CD4-positive, alpha-beta T cell treated with Interleukin-4 for 4 hours (primary cell): ENCODE data around the gene INSC.

Source experiments
- DNase-seq: peaks from one replicate; pipeline ENCODE4 v3.0.0-alpha.2; 2020

The INSC gene

DNA sequence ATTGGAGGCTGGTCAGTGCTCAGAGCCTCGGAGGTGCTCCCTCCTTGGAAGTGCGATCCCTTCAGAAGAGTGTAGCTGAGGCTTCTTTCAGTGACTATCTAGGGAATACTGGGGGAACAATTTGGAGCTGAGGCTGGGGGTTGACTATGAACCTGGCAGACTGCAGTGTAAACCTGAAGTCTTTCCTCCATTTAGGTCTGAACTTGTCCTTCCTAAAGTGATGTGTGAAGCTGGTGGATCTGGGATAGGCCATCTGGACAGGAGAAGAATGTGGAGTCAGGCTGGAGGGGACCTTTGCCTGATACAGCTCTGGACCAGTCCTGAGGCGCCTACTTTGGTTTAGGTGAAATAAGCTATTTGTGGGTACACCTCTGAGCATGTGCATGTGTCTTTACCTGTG lies 3.5 kb upstream of the INSC start:
- DNase-seq, result no peak

DNA sequence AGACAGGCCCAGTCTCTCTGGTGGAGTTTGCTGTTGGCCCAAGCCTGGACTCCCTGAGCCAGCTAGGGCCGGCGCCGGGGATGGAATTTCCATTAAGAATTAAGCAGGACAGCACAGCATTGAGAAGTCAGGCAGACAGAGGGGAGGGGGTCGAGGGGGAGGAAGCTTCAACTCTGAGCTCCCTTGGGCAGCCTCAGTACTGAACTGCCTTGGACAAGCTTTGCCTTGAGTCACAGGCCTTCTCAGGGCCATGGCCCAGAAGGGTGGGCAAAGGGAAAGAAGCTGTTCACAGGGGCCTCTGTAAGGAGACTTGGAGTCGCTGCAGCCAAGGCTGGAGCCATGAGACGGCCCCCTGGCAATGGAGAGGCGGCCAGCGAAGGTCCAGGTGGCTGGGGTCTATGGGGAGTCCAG lies 2.6 kb upstream of the INSC start:
- DNase-seq, result no peak

DNA sequence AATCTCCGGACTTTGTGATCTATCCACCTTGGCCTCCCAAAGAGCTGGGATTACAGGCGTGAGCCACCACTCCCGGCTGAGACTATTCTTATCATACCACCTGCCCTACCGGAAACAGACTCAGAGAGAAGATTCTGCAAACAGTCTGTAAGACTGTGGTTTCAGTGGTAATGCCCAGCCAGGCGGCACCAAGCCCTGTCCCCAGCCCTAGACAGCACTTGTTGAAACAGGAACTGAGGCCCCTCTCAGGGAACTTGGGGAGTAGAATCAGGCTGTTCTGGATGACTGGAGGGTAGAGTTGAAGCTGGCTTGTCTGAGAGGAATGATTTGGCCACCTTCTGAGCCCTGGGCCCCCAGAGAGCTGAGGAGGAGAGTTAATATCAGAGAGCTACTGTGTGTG lies 1.3 kb upstream of the INSC start:
- DNase-seq, result no peak

DNA sequence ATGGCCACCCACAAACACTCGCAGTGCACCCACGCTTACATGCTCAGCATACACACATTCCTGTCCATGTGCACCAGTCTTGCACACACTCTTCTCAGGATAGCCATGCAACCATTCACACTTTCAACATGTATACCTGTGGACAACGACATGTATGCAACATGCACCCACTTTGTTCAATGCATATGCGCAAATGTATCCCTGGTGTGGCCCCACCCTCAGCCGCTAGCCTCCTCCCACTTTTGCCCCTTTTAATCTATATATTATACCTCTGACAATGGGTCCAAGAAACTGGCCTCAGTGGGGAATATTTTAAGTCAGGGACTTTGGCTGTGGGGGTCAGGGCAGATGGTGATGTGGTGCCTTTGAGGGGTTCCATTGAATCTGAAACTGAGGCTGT lies 963 bp downstream of the INSC start:
- DNase-seq, result no peak

DNA sequence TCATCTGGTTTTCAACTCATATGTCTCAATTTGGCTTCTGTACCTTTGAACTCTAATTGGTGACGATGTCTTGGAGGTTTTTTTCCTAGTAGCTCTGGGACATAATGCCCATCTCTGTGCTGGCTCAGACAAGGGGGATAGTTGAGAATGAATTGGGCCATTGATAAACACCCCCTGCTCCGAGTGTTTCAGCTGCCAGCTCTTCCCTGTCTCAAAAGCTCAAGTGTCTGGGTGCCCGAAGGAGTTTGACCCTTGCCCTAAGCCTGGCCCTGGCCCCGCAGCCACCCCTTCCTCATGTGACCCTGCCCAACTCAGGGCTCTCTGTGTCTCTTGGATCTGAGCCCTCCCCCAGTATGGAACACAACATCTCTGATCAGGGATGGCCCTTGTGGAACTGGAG lies 3.0 kb downstream of the INSC start:
- DNase-seq, result no peak

DNA sequence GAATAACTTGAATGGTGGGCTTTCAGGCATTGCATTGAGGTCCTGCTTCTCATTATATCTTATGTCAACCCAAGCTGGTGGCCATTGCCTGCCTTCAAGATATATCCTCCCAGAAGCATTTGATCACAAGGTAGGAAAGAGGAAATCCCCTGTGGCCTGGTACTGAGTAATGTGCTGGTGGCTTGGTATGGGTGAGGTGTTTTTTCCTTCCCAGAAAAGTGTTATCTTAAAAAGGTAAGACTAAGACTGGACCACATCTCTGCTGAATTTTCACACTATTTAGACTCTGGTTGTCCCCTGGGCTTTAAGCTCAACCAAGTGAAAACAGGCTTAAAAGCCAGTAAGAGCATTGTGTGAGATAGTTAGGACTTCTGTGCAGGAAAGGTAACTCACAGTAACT lies 3.7 kb downstream of the INSC start:
- DNase-seq, result no peak

DNA sequence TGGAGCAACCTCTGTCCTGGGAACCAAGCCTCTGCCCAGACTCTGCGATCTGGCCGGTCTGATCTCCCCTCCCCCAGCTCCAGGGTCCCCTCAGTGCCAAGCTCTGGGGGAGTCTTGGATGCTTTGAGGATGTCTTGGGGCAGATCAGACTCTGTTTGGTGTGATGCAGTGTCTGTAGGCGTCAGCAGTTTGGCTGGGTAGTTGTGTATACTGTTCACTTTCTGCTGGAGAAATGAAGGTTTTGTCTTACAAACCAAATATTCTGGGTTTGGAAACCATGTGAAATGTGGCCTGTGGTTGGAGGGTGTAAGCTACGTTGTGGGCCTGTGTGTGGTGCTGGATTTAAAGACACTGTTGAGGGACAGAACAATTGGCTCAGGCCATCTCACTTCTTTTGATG lies 4.6 kb downstream of the INSC start:
- DNase-seq, result no peak

DNA sequence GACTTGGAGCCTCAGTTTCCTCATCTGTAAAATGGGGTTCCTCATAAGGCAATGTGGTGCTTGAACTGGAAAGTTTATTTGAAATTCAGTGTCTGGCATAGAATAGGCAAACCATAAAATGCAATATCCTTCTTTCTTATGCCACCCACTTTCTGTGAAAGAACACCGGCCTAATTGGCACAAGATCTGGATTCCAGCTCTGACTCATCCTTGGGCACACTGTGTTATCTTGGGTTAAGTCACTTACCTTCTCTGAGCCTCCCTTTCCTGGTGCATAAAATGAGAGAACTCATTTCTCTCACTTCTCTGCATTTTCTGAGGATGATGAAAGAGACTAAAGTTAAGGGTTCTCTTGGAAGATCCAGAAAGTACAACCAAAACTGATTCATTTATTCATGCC lies 5.1 kb downstream of the INSC start:
- DNase-seq, result no peak

DNA sequence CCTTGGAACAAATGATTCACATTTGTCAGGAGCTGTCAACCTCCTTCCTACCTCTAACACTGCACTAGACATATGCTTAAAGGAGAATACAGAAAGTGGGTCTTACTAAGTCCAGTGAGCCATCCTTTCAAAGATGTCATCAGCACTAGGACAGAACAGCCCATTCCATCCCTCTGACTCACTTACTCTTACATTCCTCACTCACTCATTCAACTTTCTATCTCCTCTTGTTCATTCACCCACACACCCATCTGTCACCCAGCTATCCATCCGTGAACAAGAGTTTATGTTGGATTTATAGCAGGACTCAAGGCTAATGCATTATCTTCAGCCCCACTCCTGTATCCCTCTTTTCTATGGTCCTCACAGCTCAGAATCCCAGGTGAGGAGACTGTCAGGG lies 9.1 kb downstream of the INSC start:
- no peak for DNase-seq

DNA sequence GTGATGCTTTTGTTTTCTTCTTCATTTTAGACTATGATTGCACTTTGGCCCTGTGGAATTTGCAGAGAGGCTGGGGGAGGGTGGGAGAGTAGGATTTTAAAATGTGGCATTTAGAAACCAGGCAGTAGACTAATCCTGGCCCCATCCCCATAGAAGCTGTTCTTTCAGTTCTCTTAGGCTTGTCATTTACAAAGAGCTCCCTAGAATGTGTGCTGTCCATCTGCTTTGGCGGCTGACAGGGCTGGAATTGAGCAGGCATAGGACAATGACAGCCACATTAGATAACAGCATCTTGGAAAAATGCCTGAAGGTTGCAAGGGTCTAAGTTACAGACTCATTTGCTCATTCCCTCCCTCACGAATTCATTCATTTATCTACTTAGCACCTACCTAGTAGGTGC lies 9.8 kb downstream of the INSC start:
- no peak for DNase-seq

DNA sequence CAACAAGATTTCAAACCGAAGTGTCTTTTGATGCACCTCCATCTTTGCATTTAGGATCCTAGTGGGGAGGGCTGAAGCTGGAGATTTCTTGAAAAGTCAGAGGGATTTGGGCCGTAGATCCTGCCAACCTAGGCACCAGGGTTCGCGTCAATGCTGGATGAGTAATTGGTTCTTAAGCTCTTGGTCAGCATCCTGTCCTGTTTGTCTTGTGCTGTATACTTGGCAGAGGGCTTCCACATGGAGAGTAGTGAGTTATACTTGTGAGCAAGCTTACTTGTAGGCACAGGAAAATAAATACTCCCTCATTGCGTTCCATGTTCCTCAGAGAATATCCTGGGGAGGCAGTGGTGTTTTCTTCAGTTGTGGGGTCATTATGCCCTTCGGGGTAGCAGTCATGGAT lies 12.6 kb downstream of the INSC start:
- no peak for DNase-seq

DNA sequence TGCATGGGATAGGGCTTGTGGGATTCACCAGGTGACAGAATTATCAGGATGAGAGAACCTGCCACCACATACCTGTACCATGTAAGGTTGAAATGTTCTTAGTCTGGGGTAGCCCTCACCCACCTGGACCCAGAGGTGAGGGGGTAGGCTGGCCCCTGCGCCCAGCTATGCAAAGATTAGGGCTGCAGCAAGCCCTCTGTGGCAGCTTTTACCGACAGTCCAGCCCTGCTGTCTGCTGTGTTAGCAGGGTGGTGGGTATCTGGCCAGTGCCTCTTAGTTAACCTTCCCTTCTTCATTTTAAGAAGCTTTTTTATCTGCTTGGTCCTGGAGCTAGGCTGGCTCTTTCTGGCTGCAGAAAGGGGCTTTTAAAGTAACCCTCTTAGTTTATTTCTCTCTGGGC lies 13.9 kb downstream of the INSC start:
- DNase-seq, result no peak

DNA sequence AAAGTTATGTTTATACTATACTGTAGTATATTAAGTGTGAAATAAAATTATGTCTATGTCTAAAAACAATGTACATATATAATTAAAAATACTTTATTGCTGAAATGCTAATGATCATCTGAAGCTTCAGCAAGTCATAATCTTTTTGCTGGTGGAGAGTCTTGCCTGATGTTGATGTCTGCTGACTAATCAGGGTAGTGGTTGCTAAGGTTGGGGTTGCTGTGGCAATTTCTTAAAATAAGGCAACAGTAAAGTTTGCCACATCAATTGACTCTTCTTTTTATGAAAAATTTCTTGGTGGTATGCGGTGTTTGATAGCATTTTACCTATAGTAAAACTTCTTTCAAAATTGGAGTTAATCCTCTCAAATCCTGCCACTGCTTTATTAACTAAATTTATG lies 21.4 kb downstream of the INSC start:
- DNase-seq, result no peak

DNA sequence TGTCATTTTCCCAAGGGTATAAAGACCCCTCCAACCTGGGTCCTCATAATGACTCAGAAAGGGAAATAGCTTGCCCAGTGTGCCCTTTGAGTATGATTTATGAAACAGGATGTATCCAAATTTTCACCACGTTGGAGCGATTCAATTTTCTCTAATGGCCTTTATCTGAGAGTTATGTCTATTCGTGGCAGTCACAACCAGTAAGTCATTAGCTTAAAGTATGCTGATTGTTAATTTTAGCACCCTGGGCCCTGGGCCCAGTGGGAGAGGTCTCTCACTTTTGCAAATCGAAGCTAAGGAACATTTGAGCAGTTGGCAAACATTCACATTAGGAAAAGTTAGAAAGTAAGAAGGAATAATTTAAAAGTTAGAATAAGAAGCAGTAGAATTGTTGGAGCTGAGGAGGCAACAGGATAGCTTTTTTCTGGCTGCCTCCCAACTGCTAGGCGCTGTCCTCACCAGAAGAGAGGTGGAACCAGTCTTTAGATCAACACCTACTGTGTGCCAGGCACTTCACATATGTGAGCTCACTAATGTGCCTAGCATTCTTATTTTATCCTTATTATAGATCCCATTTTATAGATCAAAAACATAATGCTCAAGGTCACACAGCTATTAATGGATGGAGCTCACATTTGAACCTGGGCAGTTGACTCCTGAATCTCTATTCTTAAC lies 24.5 kb downstream of the INSC start:
- DNase-seq, result no peak

DNA sequence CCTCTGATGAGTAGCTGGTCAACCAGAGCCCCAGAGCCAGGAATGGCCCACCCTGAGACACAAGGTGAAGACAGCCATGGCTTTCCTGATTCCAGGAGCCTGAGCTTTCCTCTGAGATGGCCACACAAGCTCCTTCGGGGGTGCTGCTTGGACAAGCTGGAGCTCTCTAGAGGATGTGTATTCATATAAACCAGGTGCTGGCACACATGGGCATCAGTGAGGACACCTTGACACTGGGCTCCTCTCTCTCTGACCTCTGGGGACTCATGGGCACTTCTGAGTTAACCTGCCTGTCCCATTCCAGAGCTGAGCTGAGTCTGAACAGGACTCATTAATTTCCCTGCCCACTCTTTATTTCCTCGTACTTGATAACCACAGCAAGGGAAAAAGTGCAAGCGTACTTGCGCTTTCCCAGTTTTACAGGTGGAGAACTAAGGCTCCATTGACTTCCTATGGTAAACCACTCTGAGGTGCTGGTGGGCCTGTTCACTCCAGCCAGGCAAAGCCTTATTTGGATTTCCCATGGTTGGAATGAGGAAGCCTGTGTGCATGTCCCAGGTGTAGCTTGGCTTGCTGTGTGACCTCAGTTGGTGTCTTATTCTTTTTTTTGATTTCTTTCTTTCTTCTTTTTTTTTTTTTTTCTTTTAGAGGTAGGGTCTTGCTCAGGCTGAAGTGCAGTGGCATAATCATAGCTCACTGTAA lies 25.4 kb downstream of the INSC start:
- no peak for DNase-seq

DNA sequence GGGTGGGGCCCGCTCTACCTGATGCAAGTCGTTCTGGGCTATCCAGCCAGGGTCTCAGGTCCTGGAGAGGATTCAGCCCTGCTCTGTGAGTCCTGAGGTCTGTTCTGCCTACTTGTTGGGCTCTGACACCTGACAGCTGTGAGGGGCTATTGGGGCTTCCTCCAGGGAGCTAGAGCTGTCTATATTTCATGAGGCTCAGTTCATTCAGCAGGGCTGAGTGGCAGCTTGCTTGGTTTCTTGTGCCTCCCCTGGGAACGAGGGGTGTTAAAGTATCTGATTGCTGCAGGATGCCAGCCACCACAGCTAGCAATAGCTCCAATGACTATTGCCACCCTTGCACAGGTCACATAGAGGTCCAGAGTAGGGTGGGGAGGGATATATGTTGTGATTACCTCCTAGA lies 26.7 kb downstream of the INSC start:
- DNase-seq, result no peak

DNA sequence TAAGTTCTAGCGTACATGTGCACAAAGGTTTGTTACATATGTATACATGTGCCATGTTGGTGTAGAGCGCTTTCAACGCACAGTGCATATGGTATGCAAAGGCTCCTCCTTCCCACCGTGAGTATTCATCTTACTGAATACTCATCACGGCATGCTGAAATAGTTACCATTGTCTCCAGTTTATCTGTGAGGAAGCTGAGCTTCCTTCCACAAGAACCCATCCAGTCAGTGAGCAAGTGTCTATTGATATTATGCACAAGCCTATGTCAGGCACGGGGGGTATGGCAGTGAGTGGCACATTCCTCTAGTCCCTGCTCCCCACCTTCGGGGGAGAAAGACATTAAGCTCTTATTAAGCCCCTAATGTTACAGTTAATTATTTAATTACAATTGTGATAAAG lies 28.1 kb downstream of the INSC start:
- DNase-seq, result no peak

DNA sequence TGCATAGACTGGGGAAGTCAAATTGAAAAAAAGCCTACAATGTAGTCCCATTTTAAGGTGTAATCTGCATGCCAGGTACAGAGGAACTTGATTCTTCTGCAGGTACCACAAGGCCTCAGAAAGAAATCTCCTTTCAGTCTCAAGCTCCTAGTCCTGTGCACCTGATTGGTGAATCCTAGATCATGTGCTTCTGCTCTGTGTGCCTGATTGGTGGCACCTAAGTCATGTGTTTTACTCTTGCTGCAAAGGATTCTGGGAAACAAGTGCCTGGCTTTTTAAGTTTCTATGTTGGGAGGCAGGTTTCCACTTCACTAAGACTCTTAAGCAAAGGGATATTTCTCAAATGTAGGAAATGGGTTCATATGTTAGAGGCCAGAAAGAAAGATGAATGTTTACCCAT lies 29.1 kb downstream of the INSC start:
- DNase-seq, result no peak

DNA sequence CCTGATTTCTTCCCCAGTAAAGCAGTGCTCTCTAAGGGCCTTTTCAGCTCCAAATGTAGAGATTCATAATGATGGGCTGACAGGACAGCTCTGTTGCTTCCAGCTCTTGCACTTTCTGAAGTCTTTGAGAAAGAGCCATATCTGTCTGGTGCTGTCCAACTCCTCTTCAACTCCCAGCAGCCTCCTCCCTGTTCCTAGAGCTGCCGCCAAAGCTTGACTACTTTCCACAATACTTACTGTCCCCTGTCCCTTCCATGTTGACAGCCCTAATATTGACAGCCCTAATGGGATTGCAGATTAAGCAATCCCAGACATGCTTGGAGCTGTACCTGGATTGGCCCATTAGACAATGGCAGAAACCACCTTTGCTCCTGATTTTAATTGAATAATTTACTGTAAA lies 29.6 kb downstream of the INSC start:
- no peak for DNase-seq

DNA sequence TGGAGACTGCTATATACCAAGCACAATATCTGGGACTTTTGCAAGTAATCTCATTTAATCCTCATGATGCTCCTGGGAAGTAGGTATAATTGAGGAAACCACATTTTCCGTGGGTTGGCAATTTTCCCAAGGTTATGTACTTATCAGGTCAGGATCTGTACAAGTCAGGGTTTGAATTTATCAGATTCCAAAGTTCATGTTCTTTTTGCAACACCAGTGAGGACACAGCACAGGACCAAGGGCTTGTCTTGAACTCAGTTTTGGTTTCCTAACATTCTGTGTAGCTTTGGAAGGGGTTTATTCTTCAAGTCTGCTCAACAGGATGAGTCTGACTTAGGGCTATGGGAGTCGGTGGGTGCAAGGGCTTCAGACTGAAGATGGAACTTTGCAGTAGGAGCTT lies 30.4 kb downstream of the INSC start:
- DNase-seq, result no peak

DNA sequence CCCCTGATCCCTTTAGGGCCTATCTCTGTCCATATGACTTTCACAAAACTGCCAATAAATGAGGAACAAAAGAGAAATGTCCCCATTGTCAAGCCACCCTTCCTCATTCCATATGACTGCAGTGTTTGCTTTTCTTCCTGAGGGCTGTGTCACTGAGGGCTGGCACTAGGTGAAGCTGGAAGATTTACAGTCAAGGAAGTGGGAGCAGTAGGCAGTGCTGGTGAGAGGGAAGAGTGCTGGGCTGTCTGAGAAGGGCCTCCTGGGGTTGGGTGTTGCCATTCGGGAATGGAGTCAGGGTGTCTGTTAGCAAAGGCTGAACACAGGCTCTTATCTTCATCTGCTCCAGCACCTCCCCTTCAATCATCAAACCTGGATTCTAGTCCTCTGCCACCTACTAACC lies 30.9 kb downstream of the INSC start:
- no peak for DNase-seq

DNA sequence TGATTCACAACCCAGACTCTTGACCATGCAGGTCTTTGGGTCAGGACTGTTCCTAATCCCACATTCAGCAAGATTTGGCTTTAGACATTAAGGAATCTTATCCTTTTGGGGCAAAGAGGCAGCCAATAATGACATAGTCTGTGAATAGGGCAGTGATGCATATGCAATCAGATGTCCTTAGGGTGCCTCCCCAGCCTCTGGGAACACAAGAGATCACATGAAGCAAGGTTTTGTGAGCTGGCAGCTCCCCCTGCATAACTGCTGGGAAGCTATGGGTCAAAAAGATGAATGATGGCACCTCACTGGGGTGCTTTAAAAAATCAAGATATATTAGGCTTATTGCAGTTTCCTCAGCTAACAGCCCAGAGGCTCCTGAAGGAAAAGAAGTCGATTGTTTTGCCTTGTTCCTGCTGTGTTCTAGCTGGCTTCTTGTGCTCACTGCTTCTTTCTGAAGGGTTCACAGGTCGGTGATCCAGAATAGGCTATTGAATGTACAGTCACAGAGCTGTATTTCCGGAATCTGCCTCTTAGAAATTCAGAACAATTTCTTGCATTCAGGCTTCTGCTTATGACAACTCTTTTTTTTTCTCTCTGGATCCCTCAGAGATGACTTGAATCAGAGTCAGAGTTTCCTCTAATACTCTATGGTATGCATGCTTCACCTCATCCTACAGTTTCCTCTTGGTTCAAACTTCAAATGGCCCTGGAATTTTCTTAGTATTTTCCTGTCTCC lies 31.7 kb downstream of the INSC start:
- no peak for DNase-seq

DNA sequence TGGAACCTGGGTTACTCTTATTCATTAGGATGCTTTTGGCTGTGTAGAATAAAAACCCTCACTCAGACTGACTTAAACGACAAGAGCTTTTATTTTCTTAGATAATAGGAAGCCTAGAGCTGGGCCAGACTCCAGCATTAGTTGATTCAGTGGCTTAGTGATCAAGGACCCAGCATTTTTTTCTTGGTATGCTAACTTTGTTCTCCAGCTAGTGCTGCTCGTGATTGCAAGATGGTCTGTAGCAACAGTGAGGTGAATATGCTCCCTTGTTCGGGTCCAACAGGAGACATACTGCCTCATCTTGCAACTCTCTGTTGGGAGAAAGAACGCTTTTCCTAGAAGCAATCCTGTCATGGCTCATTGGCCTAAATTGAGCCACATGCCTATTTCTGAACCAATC lies 33.4 kb downstream of the INSC start:
- DNase-seq, result no peak

DNA sequence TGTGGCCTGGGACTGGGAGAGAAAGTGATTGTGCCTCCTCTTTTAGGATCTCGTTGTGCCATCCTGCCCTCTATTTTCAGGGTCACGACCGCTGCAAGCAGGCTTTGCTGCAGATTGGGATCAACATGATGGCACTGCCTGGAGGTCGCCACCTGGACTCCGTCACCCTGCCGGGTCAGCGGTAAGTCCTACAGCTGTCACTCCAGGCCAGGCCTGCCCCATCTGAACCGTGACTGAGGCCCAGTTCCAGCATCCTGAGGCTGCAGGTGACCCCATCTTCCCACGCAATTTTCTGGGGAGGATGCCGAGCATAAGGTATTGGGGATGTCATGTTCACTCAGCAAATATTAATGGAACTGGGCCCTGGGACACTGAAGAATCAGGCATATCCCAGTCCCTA lies 34.3 kb downstream of the INSC start:
- no peak for DNase-seq

DNA sequence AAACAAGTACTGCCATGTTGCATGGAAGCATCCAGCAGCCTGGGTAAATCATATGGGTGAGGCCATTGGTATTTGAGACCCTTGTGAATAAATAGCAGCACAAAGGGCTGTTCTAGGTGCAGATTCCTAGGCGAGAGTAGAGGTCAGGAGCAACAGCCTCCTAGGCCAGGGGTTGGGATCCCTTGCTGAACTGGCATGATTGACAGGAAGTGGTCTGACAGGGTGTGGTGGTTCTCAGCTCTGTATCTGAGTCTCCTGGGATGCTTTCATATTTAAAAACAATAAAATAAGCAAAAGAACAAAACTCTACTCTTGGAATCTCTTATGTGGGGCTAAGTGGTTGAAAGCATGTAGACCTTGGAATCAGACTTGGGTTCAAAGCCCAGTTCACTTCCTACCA lies 35.8 kb downstream of the INSC start:
- no peak for DNase-seq
